GM12874 (cell line): ENCODE data around the gene TEX35.
A peak's percentile ranks its signal among the peaks of the same experiment; 100 is the strongest.

ENCODE experiments used
- CTCF ChIP-seq: IDR thresholded peaks from 2 replicates; pipeline ENCODE4 v1.5.1; 2011; ENCODE audit warnings: low read depth, mild to moderate bottlenecking, control low read depth, low read length, moderate library complexity; ENCODE audit not compliant: insufficient read depth

Gene TEX35

GRCh38 chr1:178538192-178538916, 25.4 kb downstream of the TEX35 start:
- TF ChIP-seq CTCF: no peak

GRCh38 chr1:178539291-178539690, 26.4 kb downstream of the TEX35 start:
- no peak for TF ChIP-seq CTCF

GRCh38 chr1:178540204-178540603, 27.3 kb downstream of the TEX35 start:
- TF ChIP-seq CTCF: no peak

- no peak for TF ChIP-seq CTCF
Observed at GRCh38 chr1:178540646-178541045, 27.7 kb downstream of the TEX35 start.

GRCh38 chr1:178541379-178541778, 28.5 kb downstream of the TEX35 start:
- no peak for TF ChIP-seq CTCF

GRCh38 chr1:178541829-178542553, 29.1 kb downstream of the TEX35 start:
- no peak for TF ChIP-seq CTCF

- peak; percentile 98 for TF ChIP-seq CTCF
Observed at GRCh38 chr1:178542554-178543289, 29.8 kb downstream of the TEX35 start.
